Measurements from ENCODE around the gene ANO7. TPM values are rescaled to one million over a fixed set of nuclear protein-coding genes. Genes with fewer than 3 reads are reported as not detected.
A peak's percentile ranks its signal among the peaks of the same experiment; 100 is the strongest.

Gene ANO7
- total and polyA plus RNA-seq, 2 donors (not counting 1 experiment from before 2014, with no cell fraction given) = 0.64 to 1.8 TPM

- ATAC-seq (ENCODE audit: low read depth) (no peak), DNase-seq (no peak)
- H3K4me3 Mint-ChIP-seq = peak overlapping the region; percentile 96
- Histone ChIP-seq H3K9ac (ENCODE audit: low read length) (no peak overlapping the region), H2AFZ (ENCODE audit: insufficient read depth, low read depth, low read length, poor library complexity, severe bottlenecking) (no peak overlapping the region), H3K4me3 (ENCODE audit: control extremely low read depth in 1 of 5, extremely low read depth in 1 of 5, insufficient read depth in 1 of 5, low read depth in 2 of 5, low read length in 4 of 5) (no peak overlapping the region), H4K20me1 (ENCODE audit: control insufficient read depth, insufficient read depth, low read length, poor library complexity, severe bottlenecking) (peaks cover 3% of the 10 kb centered on the region), H3K9me3 (ENCODE audit: control extremely low read depth in 1 of 3, control insufficient read depth in 2 of 3, insufficient read depth in 1 of 3, low read length in 2 of 3) (no peaks in the 10 kb centered on the region), H3K36me3 (replicated peaks in 1 of 2; ENCODE audit: control extremely low read depth in 1 of 2, control insufficient read depth in 1 of 2, extremely low read depth in 1 of 2, insufficient read depth in 2 of 2, low read length in 1 of 2) (peaks cover 0 to 10% of the 10 kb centered on the region in 2 experiments), H3K4me1 (ENCODE audit: control insufficient read depth in 2 of 2, insufficient read depth in 2 of 2, low read length in 2 of 2) (peaks cover 12 to 20% of the 10 kb centered on the region in 2 donors), H3K79me2 (ENCODE audit: control insufficient read depth, insufficient read depth, low read length) (peaks cover 36% of the 10 kb centered on the region), H3K4me2 (replicated peaks; ENCODE audit: low read depth, low read length, poor library complexity, severe bottlenecking) (no peak overlapping the region), H3K27me3 (replicated peaks in 1 of 4; ENCODE audit: control extremely low read depth in 1 of 4, control insufficient read depth in 3 of 4, insufficient read depth in 4 of 4, low read length in 3 of 4) (no peaks in the 10 kb centered on the region), H3K27ac (ENCODE audit: low read length in 2 of 2) (no peak overlapping the region)
- no peaks in the 10 kb centered on the region for H3K9me3 Mint-ChIP-seq (ENCODE audit: insufficient read depth)
- 95% methylated on average over 5 of the region's 8 CpGs for WGBS (ENCODE audit: insufficient coverage)
- no peaks in the 10 kb centered on the region for H3K27me3 Mint-ChIP-seq
- ChIA-PET POLR2A (interaction anchor here (0.5 to 1.7 kb wide), 2 partner anchors 41 to 550 kb away, joined by 4 to 5 read pairs; no protein-coding TSS in a partner anchor), CTCF (interaction anchor here (1.8 to 4.5 kb wide), 6 partner anchors 42 to 300 kb away, joined by 5 to 101 read pairs (median 24); partner anchors contain the start of gene MTERF4)
- intact Hi-C loops (cut with micrococcal nuclease) = loop anchor here (5.0 kb wide), 3 partner anchors 65 to 205 kb away; partner anchors contain the start of gene FARP2
- no peak for TF ChIP-seq EZH2 (IDR thresholded peaks at IDR 0.05; ENCODE audit: borderline replicate concordance, insufficient read depth, low read depth, low read length, poor library complexity, severe bottlenecking)
- TF ChIP-seq CTCF (IDR thresholded peaks at IDR 0.05) = no peak
- peaks cover 36% of the 10 kb centered on the region for H3K4me1 Mint-ChIP-seq
- peak overlapping the region; percentile 80 for H3K27ac Mint-ChIP-seq
Observed at GRCh38 chr2:241151934-241152660, 36.4 kb upstream of the ANO7 start.

GRCh38 chr2:241153616-241154015, 34.9 kb upstream of the ANO7 start:
- no peak overlapping the region for H3K27ac ChIP-seq (ENCODE audit: low read length in 2 of 2)
- Mint-ChIP-seq H3K9me3 (ENCODE audit: insufficient read depth) (no peaks in the 10 kb centered on the region), H3K4me3 (no peak overlapping the region), H3K4me1 (peaks cover 31% of the 10 kb centered on the region), H3K27ac (no peak overlapping the region), H3K27me3 (no peaks in the 10 kb centered on the region)
- peaks cover 0 to 20% of the 10 kb centered on the region in 2 experiments for H3K36me3 ChIP-seq (replicated peaks in 1 of 2; ENCODE audit: control extremely low read depth in 1 of 2, control insufficient read depth in 1 of 2, extremely low read depth in 1 of 2, insufficient read depth in 2 of 2, low read length in 1 of 2)
- no peaks in the 10 kb centered on the region for H3K27me3 ChIP-seq (replicated peaks in 1 of 4; ENCODE audit: control extremely low read depth in 1 of 4, control insufficient read depth in 3 of 4, insufficient read depth in 4 of 4, low read length in 3 of 4)
- H3K9ac ChIP-seq (ENCODE audit: low read length) = no peak overlapping the region
- DNase-seq = no peak
- 88% methylated on average over 5 of the region's 7 CpGs for WGBS (ENCODE audit: insufficient coverage)
- H3K4me1 ChIP-seq (ENCODE audit: control insufficient read depth in 2 of 2, insufficient read depth in 2 of 2, low read length in 2 of 2) = peaks cover 8 to 12% of the 10 kb centered on the region in 2 donors
- ATAC-seq (ENCODE audit: low read depth) = no peak
- H4K20me1 ChIP-seq (ENCODE audit: control insufficient read depth, insufficient read depth, low read length, poor library complexity, severe bottlenecking) = peaks cover 7% of the 10 kb centered on the region
- no peaks in the 10 kb centered on the region for H3K9me3 ChIP-seq (ENCODE audit: control extremely low read depth in 1 of 3, control insufficient read depth in 2 of 3, insufficient read depth in 1 of 3, low read length in 2 of 3)
- no peak for TF ChIP-seq CTCF (IDR thresholded peaks at IDR 0.05)
- TF ChIP-seq EZH2 (IDR thresholded peaks at IDR 0.05; ENCODE audit: borderline replicate concordance, insufficient read depth, low read depth, low read length, poor library complexity, severe bottlenecking) = no peak
- H3K79me2 ChIP-seq (ENCODE audit: control insufficient read depth, insufficient read depth, low read length) = peaks cover 25% of the 10 kb centered on the region
- intact Hi-C loops (cut with micrococcal nuclease) = loop anchor here (5.0 kb wide), 3 partner anchors 64 to 204 kb away; partner anchors contain the start of gene FARP2
- CTCF ChIA-PET = no interaction called here
- H3K4me2 ChIP-seq (replicated peaks; ENCODE audit: low read depth, low read length, poor library complexity, severe bottlenecking) = no peak overlapping the region
- H3K4me3 ChIP-seq (ENCODE audit: control extremely low read depth in 1 of 5, extremely low read depth in 1 of 5, insufficient read depth in 1 of 5, low read depth in 2 of 5, low read length in 4 of 5) = no peak overlapping the region
- POLR2A ChIA-PET = no interaction called here
- no peak overlapping the region for H2AFZ ChIP-seq (ENCODE audit: insufficient read depth, low read depth, low read length, poor library complexity, severe bottlenecking)

All from B cell (primary cell).